HCT116 (cell line): Measurements from ENCODE around the gene PCSK9.

Experiments used
- CTCF ChIP-seq, 3 experiments: fragments of 200-600 bp in 1 of 3; sonication (generic) in 1 of 3; IDR thresholded peaks in 2 of 3; conservative IDR thresholded peaks in 1 of 3; 2 replicates each; pipeline ENCODE4 v1.5.1; 2012 to 2017; ENCODE audit warnings: low read depth in 2 of 3, low read length in 2 of 3, antibody characterized with exemption in 1 of 3, borderline replicate concordance in 1 of 3, control low read depth in 1 of 3, mild to moderate bottlenecking in 1 of 3, mixed read lengths in 1 of 3, mixed run types in 1 of 3, moderate library complexity in 1 of 3; ENCODE audit not compliant: insufficient read depth in 1 of 3
- POLR2A ChIP-seq: IDR thresholded peaks from 2 replicates; pipeline ENCODE4 v1.7.0; 2011; ENCODE audit warnings: borderline replicate concordance; ENCODE audit not compliant: insufficient read depth, insufficient read length; ENCODE audit errors: extremely low read depth
- POLR2AphosphoS5 ChIP-seq: IDR thresholded peaks from 2 replicates; pipeline ENCODE4 v1.6.1; 2011; ENCODE audit warnings: mild to moderate bottlenecking, low read depth, low read length, moderate library complexity
- RAD21 ChIP-seq: IDR thresholded peaks from 2 replicates; pipeline ENCODE4 v1.6.1; 2012; ENCODE audit warnings: low read depth, mild to moderate bottlenecking
- TF ChIP-seq, protein P1 (sequence below): IDR thresholded peaks from 2 replicates; pipeline ENCODE4 v1.6.1; 2012

DNA sequence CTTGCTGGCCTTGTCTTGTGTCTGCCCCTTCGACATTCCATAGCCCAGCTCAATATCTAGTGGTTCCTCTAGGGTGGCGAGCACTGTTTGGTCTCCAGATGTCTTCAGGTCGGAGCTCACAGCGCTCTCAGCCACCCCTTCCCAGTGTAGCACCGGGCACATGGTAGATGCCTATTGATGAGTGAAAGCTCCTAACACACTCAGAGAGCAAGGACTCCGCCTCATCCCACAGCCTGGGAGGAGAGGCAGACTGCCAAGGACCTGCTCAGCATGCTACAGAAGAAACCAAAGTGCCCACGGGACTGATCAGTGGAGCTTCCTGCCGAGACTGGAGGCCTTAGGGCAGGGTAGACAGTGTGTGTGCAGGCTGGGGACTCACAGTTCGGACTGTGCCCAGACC, 10.9 kb downstream of the PCSK9 start:
- TF ChIP-seq CTCF (IDR thresholded peaks at IDR 0.05 in 2 of 3, conservative IDR thresholded peaks at IDR 0.05 in 1 of 3; ENCODE audit: borderline replicate concordance in 1 of 3, insufficient read depth in 1 of 3, low read depth in 2 of 3, low read length in 2 of 3) (no peak), POLR2A (no peak), POLR2AphosphoS5 (no peak), RAD21 (no peak)
- TF ChIP-seq, protein P1, sequence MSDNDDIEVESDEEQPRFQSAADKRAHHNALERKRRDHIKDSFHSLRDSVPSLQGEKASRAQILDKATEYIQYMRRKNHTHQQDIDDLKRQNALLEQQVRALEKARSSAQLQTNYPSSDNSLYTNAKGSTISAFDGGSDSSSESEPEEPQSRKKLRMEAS = no peak
